Measurements from ENCODE around the gene SCRT2.

DNA sequence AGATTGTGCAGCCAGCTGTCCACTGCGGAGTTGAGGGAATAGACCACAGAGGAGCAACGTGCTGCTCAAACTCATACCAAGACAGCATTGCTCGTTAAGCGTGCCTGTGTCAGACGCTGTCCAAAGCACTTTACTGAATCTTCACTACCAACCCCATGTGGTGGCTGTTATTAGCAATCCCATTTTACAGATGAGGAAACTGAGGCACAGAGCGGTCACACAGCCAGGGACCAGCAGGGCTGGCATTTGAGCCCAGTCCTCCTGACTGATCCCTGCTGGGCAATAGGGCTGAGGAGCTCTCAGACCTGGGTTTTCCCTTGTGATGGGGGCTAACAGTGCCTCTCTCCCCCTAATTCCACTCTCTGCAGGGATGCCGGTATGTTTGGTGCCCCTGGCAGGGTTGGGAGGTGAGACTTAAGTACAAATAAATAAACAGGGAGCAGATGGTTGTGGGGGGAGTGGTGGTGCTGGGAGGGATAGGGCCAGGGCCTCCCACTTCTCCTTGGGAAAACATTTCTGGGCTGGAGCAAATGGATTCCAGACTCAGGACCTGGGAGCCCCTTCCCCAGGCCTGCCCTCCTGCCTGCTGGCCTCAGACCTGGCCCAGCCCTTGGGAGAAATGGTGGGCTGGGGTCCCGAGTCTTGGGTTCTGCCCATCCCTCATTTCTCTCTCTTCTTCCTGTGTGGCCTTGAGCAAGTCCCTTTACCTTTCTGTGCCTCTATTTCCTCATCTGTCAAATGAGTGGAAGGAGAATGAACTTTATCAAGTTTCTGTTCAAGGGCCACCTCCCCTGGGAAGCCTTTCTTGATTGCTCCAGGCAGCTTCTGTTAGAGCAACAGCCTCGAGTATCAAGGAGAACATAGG lies 40.3 kb downstream of the SCRT2 start:
- TF ChIP-seq, protein P1, sequence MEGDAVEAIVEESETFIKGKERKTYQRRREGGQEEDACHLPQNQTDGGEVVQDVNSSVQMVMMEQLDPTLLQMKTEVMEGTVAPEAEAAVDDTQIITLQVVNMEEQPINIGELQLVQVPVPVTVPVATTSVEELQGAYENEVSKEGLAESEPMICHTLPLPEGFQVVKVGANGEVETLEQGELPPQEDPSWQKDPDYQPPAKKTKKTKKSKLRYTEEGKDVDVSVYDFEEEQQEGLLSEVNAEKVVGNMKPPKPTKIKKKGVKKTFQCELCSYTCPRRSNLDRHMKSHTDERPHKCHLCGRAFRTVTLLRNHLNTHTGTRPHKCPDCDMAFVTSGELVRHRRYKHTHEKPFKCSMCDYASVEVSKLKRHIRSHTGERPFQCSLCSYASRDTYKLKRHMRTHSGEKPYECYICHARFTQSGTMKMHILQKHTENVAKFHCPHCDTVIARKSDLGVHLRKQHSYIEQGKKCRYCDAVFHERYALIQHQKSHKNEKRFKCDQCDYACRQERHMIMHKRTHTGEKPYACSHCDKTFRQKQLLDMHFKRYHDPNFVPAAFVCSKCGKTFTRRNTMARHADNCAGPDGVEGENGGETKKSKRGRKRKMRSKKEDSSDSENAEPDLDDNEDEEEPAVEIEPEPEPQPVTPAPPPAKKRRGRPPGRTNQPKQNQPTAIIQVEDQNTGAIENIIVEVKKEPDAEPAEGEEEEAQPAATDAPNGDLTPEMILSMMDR (IDR thresholded peaks at IDR 0.05; ENCODE audit: low read depth, low read length, poor library complexity, severe bottlenecking) = no peak
- TF ChIP-seq EZH2phosphoT487 (IDR thresholded peaks at IDR 0.05; ENCODE audit: borderline replicate concordance, low read length) = no peak
